ENCODE measurements around the gene PITX1.

GRCh38 chr5:135047347-135047695, 13.3 kb upstream of the PITX1 start:
- TF ChIP-seq ZC3H10 (CRISPR knock-in tag; IDR thresholded peaks at IDR 0.05) (no peak), ISL1 (CRISPR knock-in tag; IDR thresholded peaks at IDR 0.05) (no peak)
